Measurements from ENCODE around the gene LAMA5. TPM values are rescaled to one million over a fixed set of nuclear protein-coding genes. Genes with fewer than 3 reads are reported as not detected.

LAMA5 gene
- total RNA-seq, 1 experiment from 2014 or later, result 4.5 TPM

GRCh38 chr20:62314711-62315302 lies 52.3 kb downstream of the LAMA5 start:
- no peak for DNase-seq (ENCODE audit: low spot score)

- DNase-seq (ENCODE audit: low spot score), result no peak
Observed at GRCh38 chr20:62314339-62314638, 52.8 kb downstream of the LAMA5 start.

GRCh38 chr20:62313460-62314338 lies 53.4 kb downstream of the LAMA5 start:
- no peak for DNase-seq (ENCODE audit: low spot score)

- DNase-seq (ENCODE audit: low spot score), result no peak
Observed at GRCh38 chr20:62313021-62313420, 54.1 kb downstream of the LAMA5 start.

- DNase-seq (ENCODE audit: low spot score), result no peak
Observed at GRCh38 chr20:62312662-62312977, 54.5 kb downstream of the LAMA5 start.

GRCh38 chr20:62311832-62312661 lies 55.1 kb downstream of the LAMA5 start:
- DNase-seq (ENCODE audit: low spot score), result no peak

GRCh38 chr20:62311150-62311549 lies 56.0 kb downstream of the LAMA5 start:
- no peak for DNase-seq (ENCODE audit: low spot score)

GRCh38 chr20:62310757-62311121 lies 56.4 kb downstream of the LAMA5 start:
- DNase-seq (ENCODE audit: low spot score), result no peak

GRCh38 chr20:62309947-62310756 lies 57.0 kb downstream of the LAMA5 start:
- no peak for DNase-seq (ENCODE audit: low spot score)

- no peak for DNase-seq (ENCODE audit: low spot score)
Observed at GRCh38 chr20:62309198-62309944, 57.7 kb downstream of the LAMA5 start.

- no peak for DNase-seq (ENCODE audit: low spot score)
Observed at GRCh38 chr20:62308102-62308822, 58.9 kb downstream of the LAMA5 start.

GRCh38 chr20:62307226-62308101 lies 59.6 kb downstream of the LAMA5 start:
- DNase-seq (ENCODE audit: low spot score), result no peak

- DNase-seq (ENCODE audit: low spot score), result no peak
Observed at GRCh38 chr20:62306414-62307187, 60.5 kb downstream of the LAMA5 start.

- DNase-seq (ENCODE audit: low spot score), result no peak
Observed at GRCh38 chr20:62305765-62306413, 61.2 kb downstream of the LAMA5 start.

- peak; percentile 28 for DNase-seq (ENCODE audit: low spot score)
Observed at GRCh38 chr20:62305149-62305764, 61.9 kb downstream of the LAMA5 start.

- no peak for DNase-seq (ENCODE audit: low spot score)
Observed at GRCh38 chr20:62304331-62305148, 62.6 kb downstream of the LAMA5 start.

Data from H4 (cell line).